Ovary (tissue), 3 donors: ENCODE measurements around the gene ATP2B3.

Experiments
- POLR2A ChIP-seq: fragments of 450-650 bp; IDR thresholded peaks from one replicate; pipeline ENCODE4 v1.6.1; 2017; ENCODE audit warnings: antibody characterized with exemption, mild to moderate bottlenecking, moderate library complexity
- TF ChIP-seq, protein P1 (sequence below), 3 donors: fragments of 450-650 bp in 2 of 3; fragments of 200-600 bp in 1 of 3; IDR thresholded peaks; one replicate each; pipeline versions ENCODE4 v1.5.1 to v1.8.0; 2016 to 2022; ENCODE audit warnings: antibody characterized with exemption in 3 of 3, mild to moderate bottlenecking in 1 of 3
- donor health status: DM: no; HTN: no; CAD: no.

DNA sequence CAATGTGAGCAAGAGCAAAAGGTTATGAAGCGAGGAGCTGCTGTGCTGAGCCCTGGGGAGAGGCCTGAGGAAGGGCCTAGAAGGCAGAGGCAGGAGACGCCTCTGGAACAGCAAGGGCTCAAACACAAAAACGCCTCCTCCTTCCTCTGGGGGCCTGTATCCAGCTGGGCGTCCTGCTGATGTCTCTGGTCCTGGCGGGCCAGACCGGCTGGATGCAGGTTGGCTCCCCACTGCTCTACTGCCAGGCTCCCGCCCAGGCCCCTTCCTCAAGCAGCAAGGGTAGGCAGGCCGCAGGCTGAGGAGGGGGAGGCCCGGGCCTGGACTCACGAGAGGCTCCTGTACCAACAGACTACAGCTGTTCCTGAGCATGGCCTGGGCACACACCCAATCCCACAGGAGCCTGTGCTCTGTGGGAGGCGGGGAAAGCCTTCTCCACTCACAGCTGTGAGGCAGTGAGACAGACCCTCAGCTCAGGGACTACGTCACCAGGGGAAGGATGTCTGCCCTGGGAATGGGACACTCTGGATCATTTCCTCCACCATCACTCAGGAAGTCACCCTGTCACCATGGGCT is 49.3 kb upstream of the ATP2B3 start:
- TF ChIP-seq POLR2A: no peak
- TF ChIP-seq, protein P1, sequence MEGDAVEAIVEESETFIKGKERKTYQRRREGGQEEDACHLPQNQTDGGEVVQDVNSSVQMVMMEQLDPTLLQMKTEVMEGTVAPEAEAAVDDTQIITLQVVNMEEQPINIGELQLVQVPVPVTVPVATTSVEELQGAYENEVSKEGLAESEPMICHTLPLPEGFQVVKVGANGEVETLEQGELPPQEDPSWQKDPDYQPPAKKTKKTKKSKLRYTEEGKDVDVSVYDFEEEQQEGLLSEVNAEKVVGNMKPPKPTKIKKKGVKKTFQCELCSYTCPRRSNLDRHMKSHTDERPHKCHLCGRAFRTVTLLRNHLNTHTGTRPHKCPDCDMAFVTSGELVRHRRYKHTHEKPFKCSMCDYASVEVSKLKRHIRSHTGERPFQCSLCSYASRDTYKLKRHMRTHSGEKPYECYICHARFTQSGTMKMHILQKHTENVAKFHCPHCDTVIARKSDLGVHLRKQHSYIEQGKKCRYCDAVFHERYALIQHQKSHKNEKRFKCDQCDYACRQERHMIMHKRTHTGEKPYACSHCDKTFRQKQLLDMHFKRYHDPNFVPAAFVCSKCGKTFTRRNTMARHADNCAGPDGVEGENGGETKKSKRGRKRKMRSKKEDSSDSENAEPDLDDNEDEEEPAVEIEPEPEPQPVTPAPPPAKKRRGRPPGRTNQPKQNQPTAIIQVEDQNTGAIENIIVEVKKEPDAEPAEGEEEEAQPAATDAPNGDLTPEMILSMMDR (IDR thresholded peaks at IDR 0.05): no peak
